K562 (cell line): ENCODE results near the gene NLGN2. TPM values are rescaled to one million over a fixed set of nuclear protein-coding genes. Genes with fewer than 3 reads are reported as not detected.

ENCODE experiments used
- ATAC-seq: fragments of 200-7000 bp; cut with Tn5 transposase; 3 replicates; pipeline ENCODE4 v1.9.1; 2020; ENCODE audit warnings: moderate library complexity
- BruUV-seq: library from RNA; stranded (reverse); fragments of 400-500 nt; replicated peaks from 2 replicates; lab custom pipeline; 2021; lab: Mats Ljungman, UMichigan
- CTCF ChIA-PET: fragments of 300-600 bp; formaldehyde crosslinking; extraction: SDS; loops from one replicate; lab custom pipeline; 2021; ENCODE audit warnings: low intra/inter-chr PET ratio; lab: Yijun Ruan, JAX
- POLR2A ChIA-PET: fragments of 300-600, 350-650 bp; sonication (Branson Sonifier 250); formaldehyde crosslinking; extraction: SDS; loops from one replicate; lab custom pipeline; 2021; ENCODE audit warnings: antibody characterized with exemption, inconsistent platforms; lab: Yijun Ruan, JAX
- DNase-seq, 4 experiments: peaks; one replicate each; pipeline versions ENCODE4 v3.0.0 to v3.0.0-alpha.2; 2011 to 2018; ENCODE audit warnings: low spot score in 3 of 4, mixed read lengths in 3 of 4; ENCODE audit errors: extremely low read depth in 1 of 4
- FAIRE-seq: peaks from 2 replicates; lab custom pipeline; 2011; peaks lifted over from hg19 to GRCh38; lab: Jason Lieb, UNC
- H2AFZ ChIP-seq: 2 replicates; pipeline ENCODE4 v1.6.0; 2011; ENCODE audit warnings: low read depth, low read length, control low read depth, inconsistent platforms
- H3K27ac ChIP-seq: fragments of 200-600 bp; 3 replicates; pipeline ENCODE4 v1.8.0; 2011; ENCODE audit warnings: low read depth, mild to moderate bottlenecking, control low read depth, inconsistent platforms, low read length, moderate library complexity, mixed read lengths; ENCODE audit errors: extremely low read depth
- H3K27me3 ChIP-seq, 2 experiments: fragments of 300-600 bp in 1 of 2; 2 replicates in 1 of 2; 3 replicates in 1 of 2; pipeline versions ENCODE4 v1.6.0 to v1.8.0; 2011; ENCODE audit warnings: inconsistent platforms in 2 of 2, low read length in 2 of 2, mild to moderate bottlenecking in 1 of 2, mixed read lengths in 1 of 2, moderate library complexity in 1 of 2; ENCODE audit not compliant: control insufficient read depth in 2 of 2, insufficient read depth in 2 of 2
- H3K36me3 ChIP-seq: fragments of 300-600 bp; 3 replicates; pipeline ENCODE4 v1.8.0; 2011; ENCODE audit warnings: mild to moderate bottlenecking, low read length, inconsistent platforms; ENCODE audit not compliant: control insufficient read depth, insufficient read depth
- H3K4me1 ChIP-seq, 2 experiments: fragments of 200-600 bp in 1 of 2; replicated peaks in 1 of 2; 2 replicates in 1 of 2; 3 replicates in 1 of 2; pipeline versions ENCODE4 v1.5.1 to v1.8.0; 2011; ENCODE audit warnings: inconsistent platforms in 2 of 2, low read length in 2 of 2, mild to moderate bottlenecking in 1 of 2, mixed read lengths in 1 of 2, moderate library complexity in 1 of 2; ENCODE audit not compliant: control insufficient read depth in 2 of 2, insufficient read depth in 2 of 2
- H3K4me2 ChIP-seq: 2 replicates; pipeline ENCODE4 v1.6.1; 2011; ENCODE audit warnings: low read length, control low read depth, inconsistent platforms, mixed read lengths; ENCODE audit not compliant: insufficient read depth
- H3K4me3 ChIP-seq: fragments of 200-600 bp; sonication (generic), shearing (Covaris generic); 2 replicates; pipeline ENCODE4 v1.5.1; 2016; ENCODE audit warnings: control low read depth, inconsistent platforms
- H3K79me2 ChIP-seq: fragments of 200-600 bp; 3 replicates; pipeline ENCODE4 v1.8.0; 2011; ENCODE audit warnings: low read length, inconsistent platforms; ENCODE audit not compliant: control insufficient read depth, insufficient read depth
- H3K9ac ChIP-seq, 2 experiments: 2 replicates each; pipeline versions ENCODE4 v1.6.0 to v1.6.1; 2011; ENCODE audit warnings: low read depth in 2 of 2, low read length in 2 of 2, control low read depth in 1 of 2, inconsistent platforms in 1 of 2, mild to moderate bottlenecking in 1 of 2, mixed read lengths in 1 of 2; ENCODE audit not compliant: insufficient read depth in 1 of 2
- H3K9me1 ChIP-seq: one replicate; pipeline ENCODE4 v1.6.0; 2011; ENCODE audit warnings: inconsistent platforms, mild to moderate bottlenecking, low read length, moderate library complexity; ENCODE audit not compliant: control insufficient read depth, insufficient read depth
- H3K9me3 ChIP-seq: replicated peaks from 2 replicates; pipeline ENCODE4 v1.5.1; 2011; ENCODE audit warnings: low read depth, low read length, inconsistent platforms; ENCODE audit not compliant: control insufficient read depth, insufficient read depth
- H4K20me1 ChIP-seq: replicated peaks from 2 replicates; pipeline ENCODE4 v1.6.1; 2011; ENCODE audit warnings: low read length, inconsistent platforms, mixed read lengths; ENCODE audit not compliant: control insufficient read depth, insufficient read depth
- BCL6 ChIP-seq: fragments of 250-450 bp; sonication (Bioruptor Pico); IDR thresholded peaks from 2 replicates; pipeline ENCODE4 v1.4.0; 2020
- HDAC6 ChIP-seq: IDR thresholded peaks from 2 replicates; pipeline ENCODE4 v1.6.1; 2012; ENCODE audit warnings: low read depth, mild to moderate bottlenecking, control low read depth, inconsistent platforms, low read length, moderate library complexity
- NFIX ChIP-seq: fragments of 250-450 bp; sonication (Bioruptor Pico); IDR thresholded peaks from 2 replicates; pipeline ENCODE4 v1.4.0; 2020; ENCODE audit warnings: low read depth, mild to moderate bottlenecking, moderate library complexity
- POLR2G ChIP-seq: fragments of 200-400 bp; formaldehyde crosslinking; IDR thresholded peaks from 2 replicates; pipeline ENCODE4 v1.6.1; 2017; ENCODE audit warnings: low read depth, mild to moderate bottlenecking, antibody characterized with exemption, low read length, moderate library complexity
- ZNF24 ChIP-seq: fragments of 450-650 bp; IDR thresholded peaks from 2 replicates; pipeline ENCODE4 v1.6.1; 2016
- WGBS: fragments of 100-300 bp; shearing (Covaris generic); methylation state at CpG from one replicate; pipeline ENCODE4 v1.1.6; 2016; ENCODE audit warnings: low coverage, mixed read lengths; ENCODE audit not compliant: insufficient coverage; ENCODE audit errors: missing lambda C conversion rate; 5-methylcytosine and 5-hydroxymethylcytosine counted together
- in situ Hi-C: fragments of 300-500 bp; cut with MboI; formaldehyde crosslinking; loops from 4 replicates; pipeline ENCODE4 v1.15.0; 2018; ENCODE audit warnings: inconsistent platforms, mixed read lengths
- intact Hi-C: fragments of 100-400 bp; cut with micrococcal nuclease; formaldehyde crosslinking; loops from 2 replicates; pipeline ENCODE4 v1.14.2; 2022
- polyA plus RNA-seq, 8 experiments: library from polyadenylated mRNA; depleted of rRNA in 4 of 8; stranded (reverse) in 5 of 8; unstranded in 3 of 8; fragments of >200 nt; fragmentation: Nextera tagmentation in 2 of 8; fragmentation: Illumina TruSeq in 1 of 8; extraction: Ambion mirVana in 2 of 8; extraction: Trizol in 1 of 8; gene quantifications; 2 replicates each; pipeline versions ENCODE4 v1.2.1 to v1.2.3, GENCODE V29; 2011 to 2014; ENCODE audit warnings: inconsistent platforms in 1 of 8, missing spikeins in 1 of 8
- total RNA-seq, 7 experiments: library from RNA; depleted of rRNA in 6 of 7; stranded (reverse); fragments of >200 nt in 6 of 7; fragmentation: Illumina TruSeq in 2 of 7; extraction: Trizol in 2 of 7; gene quantifications; 2 replicates each; pipeline versions ENCODE4 v1.2.1 to v1.2.3, GENCODE V29; 2011 to 2021; ENCODE audit warnings: low replicate concordance in 1 of 7

Gene NLGN2
- total and polyA plus RNA-seq, 9 of the 15 experiments (the other 6 are each of a cell fraction or from before 2014, with no cell fraction given), result 0.11 to 7.8 (median 0.77) TPM

GRCh38 chr17:7392696-7393612 is 14.7 kb upstream of the NLGN2 start:
- Histone ChIP-seq H3K27me3 (no peaks in the 10 kb centered on the region), H3K4me2 (no peak overlapping the region; the same call in 1 of the 2 replicates), H3K36me3 (peaks cover 8% of the 10 kb centered on the region; the same call in 1 of the 3 replicates), H4K20me1 (no peaks in the 10 kb centered on the region), H3K9me3 (no peaks in the 10 kb centered on the region), H3K27ac (no peak overlapping the region), H3K4me1 (peaks cover 3 to 24% of the 10 kb centered on the region in 2 experiments; a peak in 4 of 5 replicates), H3K79me2 (no peaks in the 10 kb centered on the region), H3K9ac (peak overlapping the region in 1 of 2 experiments; percentile 97; a peak in 1 of 4 replicates), H2AFZ (no peak overlapping the region), H3K9me1 (no peaks in the 10 kb centered on the region), H3K4me3 (0 out of 2 replicates have a peak overlapping the region, but pooled peaks have one; percentile 68)
- ChIA-PET CTCF (no interaction called here), POLR2A (interaction anchor here (0.8 to 1.2 kb wide), 3 partner anchors 9 to 91 kb away, joined by 3 to 4 read pairs (median 3); partner anchors contain the start of genes POLR2A and TMEM256)
- no TSS peak for BruUV-seq
- ATAC-seq, result no peak
- intact Hi-C loops, result no loop called here
- TF ChIP-seq HDAC6, result no peak
- 0 out of 2 replicates have a peak, but pooled peaks have one; percentile 20 for TF ChIP-seq POLR2G
- TF ChIP-seq BCL6, result no peak
- TF ChIP-seq ZNF24, result no peak
- TF ChIP-seq NFIX (CRISPR knock-in tag), result no peak
- DNase-seq, result no peak
- in situ Hi-C loops, result no loop called here
- no peak for FAIRE-seq
- 74% methylated on average over 23 of the region's 42 CpGs for WGBS
